Esophagus muscularis mucosa (tissue), 4 donors: ENCODE results near the gene HS3ST4. TPM values are rescaled to one million over a fixed set of nuclear protein-coding genes. Genes with fewer than 3 reads are reported as not detected.

Source experiments
- DNase-seq: peaks from one replicate; pipeline ENCODE4 v3.0.0-alpha.2; 2017; ENCODE audit errors: extremely low spot score
- H3K27ac ChIP-seq, 4 donors: fragments of 200-600 bp; sonication (generic); replicated peaks in 1 of 4; 1 replicate in 3 of 4; 2 replicates in 1 of 4; pipeline ENCODE4 v1.5.1; 2016 to 2019; ENCODE audit warnings: mild to moderate bottlenecking in 1 of 4
- H3K27me3 ChIP-seq, 4 donors: fragments of 200-600 bp; sonication (generic); one replicate each; pipeline versions ENCODE4 v1.5.1 to v1.6.0; 2016 to 2019
- H3K36me3 ChIP-seq, 4 donors: fragments of 200-600 bp; sonication (generic); one replicate each; pipeline ENCODE4 v1.5.1; 2016 to 2019
- H3K4me1 ChIP-seq, 4 donors: fragments of 200-600 bp; sonication (generic); one replicate each; pipeline ENCODE4 v1.5.1; 2016 to 2019
- H3K4me3 ChIP-seq, 4 donors: fragments of 200-600 bp; sonication (generic); 1 replicate in 2 of 4; 2 replicates in 2 of 4; pipeline ENCODE4 v1.5.1; 2016 to 2019; ENCODE audit warnings: mild to moderate bottlenecking in 4 of 4, moderate library complexity in 1 of 4
- H3K9me3 ChIP-seq, 4 donors: fragments of 200-600 bp; sonication (generic); 1 replicate in 3 of 4; 2 replicates in 1 of 4; pipeline ENCODE4 v1.5.1; 2016 to 2019
- CTCF ChIP-seq, 3 experiments: fragments of 200-600 bp in 2 of 3; fragments of 450-650 bp in 1 of 3; sonication (generic) in 2 of 3; IDR thresholded peaks; one replicate each; pipeline ENCODE4 v1.5.1; 2017 to 2019; ENCODE audit warnings: antibody characterized with exemption in 3 of 3, mild to moderate bottlenecking in 2 of 3, moderate library complexity in 1 of 3
- EP300 ChIP-seq: sonication (generic); formaldehyde crosslinking; IDR thresholded peaks from one replicate; pipeline ENCODE4 v1.6.1; 2017; ENCODE audit warnings: antibody characterized with exemption
- POLR2A ChIP-seq: fragments of 450-650 bp; IDR thresholded peaks from one replicate; pipeline ENCODE4 v1.6.1; 2017; ENCODE audit warnings: antibody characterized with exemption, moderate library complexity, mild to moderate bottlenecking, low read depth
- POLR2AphosphoS5 ChIP-seq, 2 donors: sonication (generic); formaldehyde crosslinking; IDR thresholded peaks; one replicate each; pipeline ENCODE4 v1.6.1; 2017; ENCODE audit warnings: antibody characterized with exemption in 2 of 2
- WGBS: methylation state at CpG from one replicate; pipeline ENCODE4 v1.1.5; 2018; 5-methylcytosine and 5-hydroxymethylcytosine counted together
- intact Hi-C: fragments of 100-400 bp; cut with DNase I; formaldehyde crosslinking; loops from one replicate; pipeline ENCODE4 v1.15.1; 2023
- total RNA-seq, 4 donors: library from RNA; depleted of rRNA; stranded (reverse); fragments of >200 nt; gene quantifications; one replicate each; pipeline versions ENCODE4 v1.1.0 to v1.2.1, GENCODE V29; 2016

HS3ST4 gene
- total RNA-seq, 4 donors from 2014 or later = not detected

DNA sequence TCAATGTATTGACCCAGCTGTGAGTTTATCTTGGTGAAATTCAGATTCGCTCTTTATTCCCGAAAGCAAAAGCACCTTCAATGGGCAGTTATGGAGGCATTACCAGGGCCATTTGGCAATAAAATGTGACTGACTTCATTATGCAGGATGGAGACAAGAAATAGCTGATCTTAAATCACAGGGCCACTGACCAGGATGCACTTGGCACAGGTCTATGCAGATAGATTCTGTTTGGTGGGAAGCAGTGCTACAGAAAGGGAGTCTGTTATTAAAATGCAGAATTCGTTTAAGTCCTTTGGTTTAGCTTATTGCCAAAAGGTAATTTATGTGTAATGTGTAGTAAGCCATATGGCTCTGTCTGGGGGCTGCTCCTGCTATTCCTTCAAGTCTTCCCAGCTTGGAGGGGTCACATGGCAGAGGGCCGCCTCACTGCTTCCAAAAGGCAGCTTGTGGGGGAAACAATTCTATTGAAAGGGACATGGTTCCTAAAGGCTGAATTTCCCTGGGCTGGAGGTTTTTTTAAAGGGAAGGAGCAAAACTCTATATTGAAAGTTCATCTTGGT, 239.8 kb downstream of the HS3ST4 start:
- no peak for DNase-seq
- 86% methylated on average over 4 of the region's 4 CpGs for WGBS
- H3K36me3 ChIP-seq = no peaks in the 10 kb centered on the region
- peaks cover 0 to 4% (median 0%) of the 10 kb centered on the region in 4 donors for H3K9me3 ChIP-seq
- intact Hi-C loops = no loop called here
- TF ChIP-seq POLR2A (no peak), CTCF (IDR thresholded peaks at IDR 0.05) (no peak), EP300 (no peak), POLR2AphosphoS5 (IDR thresholded peaks at IDR 0.05) (no peak)
- H3K4me3 ChIP-seq = no peak overlapping the region
- no peak overlapping the region for H3K27ac ChIP-seq
- H3K27me3 ChIP-seq = no peaks in the 10 kb centered on the region
- H3K4me1 ChIP-seq = no peaks in the 10 kb centered on the region

DNA sequence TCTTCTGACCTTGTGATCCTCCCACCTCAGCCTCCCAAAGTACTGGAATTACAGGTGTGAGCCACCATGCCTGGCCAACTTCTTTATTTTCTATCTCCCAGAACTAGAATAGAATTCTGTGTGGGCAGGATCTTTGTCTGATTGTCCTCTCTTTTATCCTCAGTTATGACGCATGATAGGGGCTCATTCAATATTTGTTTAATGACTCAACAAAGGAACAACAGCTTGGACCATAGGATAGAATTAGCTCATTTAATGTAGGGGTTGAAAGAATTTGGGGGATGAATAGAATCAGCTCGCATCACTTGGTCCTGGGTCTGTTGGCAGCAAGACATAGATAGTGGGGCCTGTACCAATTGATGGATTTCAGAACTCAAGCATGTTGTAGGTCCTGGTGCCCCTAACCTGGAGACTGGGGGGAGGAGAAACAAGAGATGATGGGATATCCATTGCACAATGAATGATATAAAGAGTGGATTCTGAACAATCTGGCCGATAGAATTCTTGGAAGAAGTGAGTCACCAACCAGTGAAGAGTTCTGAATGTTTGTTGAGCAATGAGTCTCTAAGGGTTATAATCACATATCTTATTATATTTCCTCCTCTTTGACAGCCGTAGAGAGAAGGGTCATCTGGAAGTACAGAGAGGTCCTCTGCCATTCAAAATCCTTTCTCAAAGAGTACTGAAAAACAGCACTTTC, 250.2 kb downstream of the HS3ST4 start:
- Histone ChIP-seq H3K9me3 (peaks cover 0 to 5% (median 0%) of the 10 kb centered on the region in 4 donors), H3K27ac (no peak overlapping the region), H3K36me3 (no peaks in the 10 kb centered on the region), H3K4me1 (no peaks in the 10 kb centered on the region), H3K27me3 (no peaks in the 10 kb centered on the region), H3K4me3 (no peak overlapping the region)
- TF ChIP-seq POLR2AphosphoS5 (IDR thresholded peaks at IDR 0.05) (no peak), POLR2A (no peak), EP300 (no peak), CTCF (IDR thresholded peaks at IDR 0.05) (no peak)
- 70% methylated on average over 4 of the region's 4 CpGs for WGBS
- intact Hi-C loops = no loop called here
- no peak for DNase-seq

- Histone ChIP-seq H3K27ac (no peak overlapping the region), H3K9me3 (peaks cover 0 to 8% (median 0%) of the 10 kb centered on the region in 4 donors), H3K4me3 (no peak overlapping the region), H3K36me3 (no peaks in the 10 kb centered on the region), H3K4me1 (no peaks in the 10 kb centered on the region), H3K27me3 (no peaks in the 10 kb centered on the region)
- TF ChIP-seq CTCF (IDR thresholded peaks at IDR 0.05) (no peak), POLR2AphosphoS5 (IDR thresholded peaks at IDR 0.05) (no peak), EP300 (no peak), POLR2A (no peak)
- intact Hi-C loops = no loop called here
- DNase-seq = no peak
- 20% methylated on average over 3 of the region's 3 CpGs for WGBS
These were observed 259.0 kb downstream of the HS3ST4 start for GRCh38 chr16:25950586-25951281.

GRCh38 chr16:25951999-25952398, 260.2 kb downstream of the HS3ST4 start:
- Histone ChIP-seq H3K36me3 (no peaks in the 10 kb centered on the region), H3K27me3 (no peaks in the 10 kb centered on the region), H3K9me3 (peaks cover 0 to 8% (median 0%) of the 10 kb centered on the region in 4 donors), H3K4me3 (no peak overlapping the region), H3K4me1 (no peaks in the 10 kb centered on the region), H3K27ac (no peak overlapping the region)
- intact Hi-C loops = no loop called here
- WGBS = 58% methylated on average over 1 of the region's 1 CpG
- DNase-seq = no peak
- TF ChIP-seq POLR2A (no peak), POLR2AphosphoS5 (IDR thresholded peaks at IDR 0.05) (no peak), EP300 (no peak), CTCF (IDR thresholded peaks at IDR 0.05) (no peak)
